ENCODE results near the gene ANKRD24.
"Not testable (repeated sequence)": the region's sequence is repeated elsewhere in the genome, so short reads cannot be mapped to it uniquely, and the experiment has no call there.

ANKRD24 gene

GRCh38 chr19:4233282-4233853 lies 50.9 kb downstream of the ANKRD24 start:
- no peak for DNase-seq

GRCh38 chr19:4234142-4234861 lies 51.8 kb downstream of the ANKRD24 start:
- no peak for DNase-seq

GRCh38 chr19:4234862-4235201 lies 52.3 kb downstream of the ANKRD24 start:
- no peak for DNase-seq

GRCh38 chr19:4237510-4237909 lies 55.0 kb downstream of the ANKRD24 start:
- DNase-seq: not testable (repeated sequence)

GRCh38 chr19:4238831-4239230 lies 56.3 kb downstream of the ANKRD24 start:
- DNase-seq: no peak

GRCh38 chr19:4241824-4242430 lies 59.4 kb downstream of the ANKRD24 start:
- DNase-seq: no peak

GRCh38 chr19:4245938-4246337 lies 63.4 kb downstream of the ANKRD24 start:
- DNase-seq: not testable (repeated sequence)

- peak; percentile 97 for DNase-seq
Observed at GRCh38 chr19:4246767-4247593, 64.5 kb downstream of the ANKRD24 start, which contains the start of gene YJU2. YJU2 (plus strand) TSS chr19:4247080; CDS start chr19:4247147, 67 bp downstream.

GRCh38 chr19:4256563-4256962 lies 74.1 kb downstream of the ANKRD24 start:
- no peak for DNase-seq

GRCh38 chr19:4257025-4257424 lies 74.5 kb downstream of the ANKRD24 start:
- no peak for DNase-seq

- no peak for DNase-seq
Observed at GRCh38 chr19:4258181-4258580, 75.7 kb downstream of the ANKRD24 start.

- no peak for DNase-seq
Observed at GRCh38 chr19:4260613-4261191, 78.2 kb downstream of the ANKRD24 start.

- no peak for DNase-seq
Observed at GRCh38 chr19:4264812-4265211, 82.3 kb downstream of the ANKRD24 start.

- no peak for DNase-seq
Observed at GRCh38 chr19:4266253-4267000, 83.9 kb downstream of the ANKRD24 start.

GRCh38 chr19:4267101-4267900 lies 84.8 kb downstream of the ANKRD24 start:
- DNase-seq: peak; percentile 31

GRCh38 chr19:4267901-4268815 lies 85.7 kb downstream of the ANKRD24 start:
- DNase-seq: no peak

GRCh38 chr19:4268816-4269430 lies 86.4 kb downstream of the ANKRD24 start:
- DNase-seq: no peak

- DNase-seq: no peak
Observed at GRCh38 chr19:4272894-4273293, 90.4 kb downstream of the ANKRD24 start.

GRCh38 chr19:4274321-4274686 lies 91.8 kb downstream of the ANKRD24 start:
- DNase-seq: not testable (repeated sequence)

All from DMS 273 treated with DMSO at 0.1 percent for 48 hours (cell line).